ENCODE measurements around the gene CTAG2. TPM values are rescaled to one million over a fixed set of nuclear protein-coding genes. Genes with fewer than 3 reads are reported as not detected.

The CTAG2 gene
- total RNA-seq, 4 donors from 2014 or later = not detected

DNA sequence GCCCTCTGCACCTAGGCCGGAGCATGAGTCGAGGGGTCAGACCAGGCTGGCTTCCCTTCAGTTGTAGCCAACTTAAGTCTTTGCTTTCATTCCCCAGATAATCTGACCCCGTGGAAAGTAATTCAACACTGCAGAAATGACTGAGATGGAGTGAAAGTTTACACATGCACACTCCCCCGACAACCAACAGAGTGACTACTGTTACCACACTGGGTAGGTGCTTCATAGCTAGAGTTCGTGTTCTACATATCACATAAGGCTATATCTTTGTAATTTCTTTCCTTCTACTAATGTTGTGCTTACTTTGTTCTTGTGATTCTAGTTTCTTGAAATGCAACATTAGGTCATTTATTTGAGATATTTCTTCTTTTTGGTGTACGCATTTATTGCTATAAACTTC is 7.2 kb upstream of the CTAG2 start:
- TF ChIP-seq, protein P1, sequence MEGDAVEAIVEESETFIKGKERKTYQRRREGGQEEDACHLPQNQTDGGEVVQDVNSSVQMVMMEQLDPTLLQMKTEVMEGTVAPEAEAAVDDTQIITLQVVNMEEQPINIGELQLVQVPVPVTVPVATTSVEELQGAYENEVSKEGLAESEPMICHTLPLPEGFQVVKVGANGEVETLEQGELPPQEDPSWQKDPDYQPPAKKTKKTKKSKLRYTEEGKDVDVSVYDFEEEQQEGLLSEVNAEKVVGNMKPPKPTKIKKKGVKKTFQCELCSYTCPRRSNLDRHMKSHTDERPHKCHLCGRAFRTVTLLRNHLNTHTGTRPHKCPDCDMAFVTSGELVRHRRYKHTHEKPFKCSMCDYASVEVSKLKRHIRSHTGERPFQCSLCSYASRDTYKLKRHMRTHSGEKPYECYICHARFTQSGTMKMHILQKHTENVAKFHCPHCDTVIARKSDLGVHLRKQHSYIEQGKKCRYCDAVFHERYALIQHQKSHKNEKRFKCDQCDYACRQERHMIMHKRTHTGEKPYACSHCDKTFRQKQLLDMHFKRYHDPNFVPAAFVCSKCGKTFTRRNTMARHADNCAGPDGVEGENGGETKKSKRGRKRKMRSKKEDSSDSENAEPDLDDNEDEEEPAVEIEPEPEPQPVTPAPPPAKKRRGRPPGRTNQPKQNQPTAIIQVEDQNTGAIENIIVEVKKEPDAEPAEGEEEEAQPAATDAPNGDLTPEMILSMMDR (IDR thresholded peaks at IDR 0.05; ENCODE audit: low read depth) = no peak

DNA sequence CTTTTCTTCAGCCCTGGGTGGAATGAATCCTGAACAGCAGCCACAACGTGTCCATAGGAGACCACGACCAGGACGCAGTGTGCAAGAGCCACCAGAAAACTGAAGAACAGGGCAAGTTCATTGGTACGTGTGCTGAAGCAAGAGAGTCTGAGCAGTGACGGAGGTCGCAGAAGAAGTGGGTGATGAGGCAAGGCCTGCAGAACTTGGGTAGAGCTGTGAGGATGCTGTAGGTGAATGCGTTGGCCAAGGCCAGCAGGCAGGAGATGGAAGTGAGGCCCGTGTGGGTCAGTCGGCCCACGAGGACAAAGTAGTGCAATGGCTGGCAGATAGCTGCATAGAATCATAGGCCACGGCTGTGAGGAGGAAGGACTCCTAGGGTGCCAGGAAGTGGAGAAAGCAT is 5.6 kb upstream of the CTAG2 start:
- TF ChIP-seq, protein P1 (IDR thresholded peaks at IDR 0.05; ENCODE audit: low read depth) = no peak

GRCh38 chrX:154658187-154658586 is 4.8 kb upstream of the CTAG2 start:
- TF ChIP-seq, protein P1 (IDR thresholded peaks at IDR 0.05; ENCODE audit: low read depth) = no peak

DNA sequence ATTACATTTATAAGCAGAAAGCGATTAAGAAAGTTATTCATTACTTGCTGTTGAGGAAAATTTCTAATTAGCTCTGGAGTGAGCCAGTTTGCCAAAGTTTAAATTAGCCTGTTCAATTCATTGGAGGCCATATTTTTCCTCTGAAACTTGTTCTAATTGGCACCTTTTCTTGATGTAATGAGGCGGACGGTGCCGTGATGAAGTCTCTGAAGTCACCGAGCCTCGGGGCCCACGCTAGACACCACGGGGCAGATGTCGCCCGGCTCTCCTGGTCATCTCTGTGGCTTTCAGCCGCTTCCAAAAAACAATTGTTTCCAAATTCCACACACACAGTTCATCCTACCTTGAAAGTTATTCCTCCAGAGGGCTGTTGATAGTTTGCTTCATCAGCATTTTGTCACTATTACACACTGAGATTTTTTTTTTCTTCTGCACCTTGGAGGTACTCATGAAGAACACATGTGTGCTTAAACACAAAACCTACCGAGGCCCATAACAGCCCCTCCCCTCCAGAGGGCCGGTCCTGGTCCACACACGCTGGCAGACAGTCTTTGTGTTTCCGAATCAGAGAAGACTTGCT is 3.9 kb upstream of the CTAG2 start:
- TF ChIP-seq, protein P1 (IDR thresholded peaks at IDR 0.05; ENCODE audit: low read depth) = no peak

DNA sequence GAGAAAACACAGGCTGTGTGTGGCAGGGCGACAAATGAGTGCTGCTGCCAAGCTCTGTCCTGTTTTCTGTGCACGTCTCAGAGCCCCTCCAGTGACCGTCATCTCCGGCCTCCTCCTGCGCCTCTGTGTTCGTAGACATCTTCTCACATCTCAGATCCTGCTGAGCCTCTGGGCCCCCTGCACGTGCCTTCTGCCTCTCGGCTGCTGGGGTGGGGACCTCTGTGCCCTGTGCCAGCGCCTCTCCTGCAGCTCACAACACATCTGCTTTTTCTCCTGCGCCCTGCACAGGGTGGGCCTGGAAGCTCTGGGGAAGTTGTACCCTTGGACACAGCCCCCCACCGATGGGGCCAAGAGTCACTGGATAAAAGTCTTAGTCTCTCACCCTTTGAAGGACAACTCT is 2.4 kb upstream of the CTAG2 start:
- TF ChIP-seq, protein P1 (IDR thresholded peaks at IDR 0.05; ENCODE audit: low read depth) = no peak

- TF ChIP-seq, protein P1 (IDR thresholded peaks at IDR 0.05; ENCODE audit: low read depth) = no peak
Observed at GRCh38 chrX:154655346-154655745, 2.0 kb upstream of the CTAG2 start.

DNA sequence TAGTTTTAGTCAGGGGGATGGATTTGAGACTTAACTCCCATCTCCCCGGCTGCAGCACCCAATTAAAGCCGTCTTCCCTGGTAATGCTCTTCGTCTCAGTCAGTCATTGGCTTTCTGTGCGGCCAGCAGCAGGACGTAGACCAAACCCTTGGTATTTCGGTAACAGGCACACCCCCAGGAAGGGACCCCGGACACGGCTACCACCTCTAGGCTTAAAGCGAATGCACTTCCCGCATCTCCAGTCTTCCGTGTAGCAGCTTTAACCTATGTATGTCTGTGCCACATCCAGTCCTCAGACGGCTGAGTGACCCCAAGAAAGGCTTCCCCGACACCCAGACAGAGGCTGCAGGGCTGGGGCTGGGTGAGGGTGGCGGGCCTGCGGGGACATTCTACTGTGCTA is 1.5 kb upstream of the CTAG2 start:
- TF ChIP-seq, protein P1 (IDR thresholded peaks at IDR 0.05; ENCODE audit: low read depth) = no peak

Data from subcutaneous adipose tissue (tissue), 4 donors.